ENCODE measurements around the gene SPATS2.

DNA sequence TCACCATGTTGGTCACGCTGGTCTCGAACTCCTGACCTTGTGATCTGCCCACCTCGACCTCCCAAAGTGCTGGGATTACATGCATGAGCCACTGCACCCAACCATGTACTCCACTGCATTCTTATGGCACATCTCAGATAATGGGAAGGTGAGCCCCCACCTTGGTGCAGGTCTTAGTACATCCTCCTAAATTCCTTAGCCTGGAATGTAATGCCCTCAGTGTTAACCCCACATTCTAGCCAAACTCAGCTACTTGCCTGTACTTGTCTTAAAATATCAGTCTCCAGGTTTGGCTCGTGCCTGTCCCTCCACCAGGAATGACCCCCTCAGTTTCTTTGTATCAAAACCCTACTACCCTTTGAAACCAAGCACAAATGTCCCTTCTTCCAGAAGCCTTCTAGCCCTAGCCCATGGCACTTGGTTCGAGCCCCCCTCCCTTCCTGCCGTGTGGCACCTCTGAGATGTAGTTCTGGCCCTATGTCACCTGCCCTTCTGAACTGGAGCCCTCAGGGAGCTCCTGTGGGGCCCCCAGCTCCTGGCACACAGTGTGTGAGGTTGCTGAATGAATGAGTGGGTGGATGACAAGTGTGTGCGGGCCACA is 179.9 kb downstream of the SPATS2 start:
- no peak for TF ChIP-seq SUZ12 (IDR thresholded peaks at IDR 0.05; ENCODE audit: extremely low read depth, insufficient read depth, insufficient read length)
- TF ChIP-seq ZNF274 (IDR thresholded peaks at IDR 0.05; ENCODE audit: low read depth, low read length), result no peak
